ENCODE measurements around the gene DRC7.

DRC7 gene

GRCh38 chr16:57694725-57695679, at the start of gene DRC7:
Gene DRC7 (plus strand): TSS chr16:57694806. CDS start chr16:57697950, 3,144 bp downstream.
- no peaks in the 10 kb centered on the region for H3K9me3 ChIP-seq (ENCODE audit: control insufficient read depth, low read length)
- H3K4me1 ChIP-seq, result peaks cover 3% of the 10 kb centered on the region
- H3K79me2 ChIP-seq, result no peaks in the 10 kb centered on the region
- H3K36me3 ChIP-seq (ENCODE audit: control insufficient read depth, insufficient read depth, low read length), result no peaks in the 10 kb centered on the region
- no peak within 1 kb of the TSS for H3K9ac ChIP-seq
- no peak within 1 kb of the TSS for H3K27ac ChIP-seq
- H3K4me3 ChIP-seq (ENCODE audit: low read depth, low read length), result peak within 1 kb of the TSS; percentile 59
- H3K4me2 ChIP-seq (ENCODE audit: low read length), result peak within 1 kb of the TSS; percentile 73
- H2AFZ ChIP-seq, result peak within 1 kb of the TSS; percentile 33
- H3K27me3 ChIP-seq (ENCODE audit: control insufficient read depth, insufficient read depth, low read length), result no peaks in the 10 kb centered on the region
- TF ChIP-seq CTCF (IDR thresholded peaks at IDR 0.05), result no peak

GRCh38 chr16:57645169-57645568, 49.4 kb upstream of the DRC7 start:
- H3K27ac ChIP-seq, result peak overlapping the region; percentile 30
- H3K9me3 ChIP-seq (ENCODE audit: control insufficient read depth, low read length), result no peaks in the 10 kb centered on the region
- no peaks in the 10 kb centered on the region for H3K27me3 ChIP-seq (ENCODE audit: control insufficient read depth, insufficient read depth, low read length)
- no peak for TF ChIP-seq CTCF (IDR thresholded peaks at IDR 0.05)
- peaks cover 11% of the 10 kb centered on the region for H3K79me2 ChIP-seq
- H3K9ac ChIP-seq, result no peak overlapping the region
- H3K4me3 ChIP-seq (ENCODE audit: low read depth, low read length), result no peak overlapping the region
- no peaks in the 10 kb centered on the region for H3K36me3 ChIP-seq (ENCODE audit: control insufficient read depth, insufficient read depth, low read length)
- H3K4me2 ChIP-seq (ENCODE audit: low read length), result no peak overlapping the region
- H2AFZ ChIP-seq, result no peak overlapping the region
- H3K4me1 ChIP-seq, result peaks cover 5% of the 10 kb centered on the region

DNA sequence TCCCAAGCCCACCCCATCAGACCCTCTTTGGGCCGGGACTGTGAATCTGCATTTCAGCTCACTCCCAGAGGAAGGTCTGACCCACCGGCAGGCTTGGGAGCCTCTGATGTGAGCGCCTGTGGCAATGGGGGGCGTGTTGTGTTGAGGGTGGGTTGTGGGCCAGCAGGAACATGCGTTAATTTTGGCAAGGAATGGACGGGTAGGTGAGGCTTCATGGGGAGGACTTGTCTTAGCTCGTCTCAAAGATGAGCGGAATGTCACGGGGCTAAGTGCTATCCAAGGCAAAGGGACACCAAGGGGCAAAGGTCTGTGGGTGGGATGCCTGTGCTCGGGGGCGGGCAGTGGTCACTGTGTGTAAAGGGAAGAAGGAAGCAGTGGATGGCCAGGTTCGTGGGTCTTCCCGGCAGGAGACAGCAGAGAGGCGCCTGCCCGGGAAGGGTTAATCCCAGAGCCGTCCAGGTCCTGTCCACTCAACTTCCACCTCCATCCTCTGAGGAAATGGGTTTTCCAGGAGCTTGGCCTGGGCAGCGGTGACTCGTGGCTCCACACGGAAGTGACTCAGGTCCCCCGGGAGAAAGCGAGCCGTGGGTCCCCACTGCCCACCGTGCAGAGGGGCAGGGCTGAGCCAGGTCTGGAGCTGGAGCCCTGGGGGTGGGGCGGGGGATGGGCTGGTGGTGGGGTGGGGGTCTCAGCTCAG, 48.8 kb upstream of the DRC7 start:
- peaks cover 8% of the 10 kb centered on the region for H3K79me2 ChIP-seq
- peaks cover 5% of the 10 kb centered on the region for H3K4me1 ChIP-seq
- no peak overlapping the region for H3K4me3 ChIP-seq (ENCODE audit: low read depth, low read length)
- H3K27me3 ChIP-seq (ENCODE audit: control insufficient read depth, insufficient read depth, low read length), result no peaks in the 10 kb centered on the region
- H3K9me3 ChIP-seq (ENCODE audit: control insufficient read depth, low read length), result no peaks in the 10 kb centered on the region
- no peak overlapping the region for H3K4me2 ChIP-seq (ENCODE audit: low read length)
- no peak overlapping the region for H3K9ac ChIP-seq
- no peak for TF ChIP-seq CTCF (IDR thresholded peaks at IDR 0.05)
- no peak overlapping the region for H2AFZ ChIP-seq
- H3K36me3 ChIP-seq (ENCODE audit: control insufficient read depth, insufficient read depth, low read length), result no peaks in the 10 kb centered on the region
- H3K27ac ChIP-seq, result peak overlapping the region; percentile 50

DNA sequence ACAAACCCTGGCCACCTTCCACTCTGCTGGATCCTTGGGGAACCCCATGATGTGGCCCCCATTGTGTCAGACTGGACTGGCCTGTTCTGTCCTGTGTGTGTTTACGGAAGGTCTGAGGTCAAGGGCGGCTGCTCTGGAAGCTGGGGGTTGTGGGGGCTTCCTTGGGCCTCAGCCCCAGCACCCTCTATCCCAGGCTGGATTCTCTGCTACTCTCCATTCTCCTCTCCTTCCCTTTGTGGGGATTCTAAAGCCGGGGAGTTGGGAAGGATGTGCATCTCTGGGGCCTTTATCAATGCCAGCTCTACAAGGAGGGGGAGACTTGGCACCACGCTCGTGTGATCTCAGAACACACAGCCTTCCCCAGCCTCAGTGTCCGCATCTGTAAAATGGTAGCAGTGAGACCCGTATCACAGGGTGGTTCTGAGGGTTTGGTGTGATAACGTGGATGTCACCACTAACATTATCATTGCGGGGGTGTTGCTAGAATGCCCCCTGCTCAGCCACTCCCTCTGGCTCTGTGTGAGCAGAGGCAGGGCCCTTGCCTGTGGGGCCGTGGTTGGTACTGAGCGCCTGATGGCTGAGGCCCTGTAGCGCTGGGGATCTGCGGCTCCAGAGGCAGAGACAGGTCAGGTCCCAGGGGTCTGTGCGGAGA, 48.1 kb upstream of the DRC7 start:
- no peaks in the 10 kb centered on the region for H3K36me3 ChIP-seq (ENCODE audit: control insufficient read depth, insufficient read depth, low read length)
- no peaks in the 10 kb centered on the region for H3K27me3 ChIP-seq (ENCODE audit: control insufficient read depth, insufficient read depth, low read length)
- no peak overlapping the region for H3K4me3 ChIP-seq (ENCODE audit: low read depth, low read length)
- H3K9ac ChIP-seq, result no peak overlapping the region
- H3K9me3 ChIP-seq (ENCODE audit: control insufficient read depth, low read length), result no peaks in the 10 kb centered on the region
- no peak overlapping the region for H2AFZ ChIP-seq
- TF ChIP-seq CTCF (IDR thresholded peaks at IDR 0.05), result no peak
- H3K4me1 ChIP-seq, result peaks cover 5% of the 10 kb centered on the region
- H3K4me2 ChIP-seq (ENCODE audit: low read length), result no peak overlapping the region
- peaks cover 8% of the 10 kb centered on the region for H3K79me2 ChIP-seq
- H3K27ac ChIP-seq, result peak overlapping the region; percentile 50

All from parathyroid adenoma (tissue), 2 donors.